CD4-positive, alpha-beta T cell treated with Interleukin-2 at 100 ng/mL for 4 hours (primary cell): ENCODE results near the gene ACTG1.
A peak's percentile ranks its signal among the peaks of the same experiment; 100 is the strongest.
"Not testable (repeated sequence)": the region's sequence is repeated elsewhere in the genome, so short reads cannot be mapped to it uniquely, and the experiment has no call there.

Experiments
- DNase-seq: peaks from one replicate; pipeline ENCODE4 v3.0.0-alpha.2; 2020; ENCODE audit warnings: low spot score

ACTG1 gene

GRCh38 chr17:81532490-81533287 lies 20.1 kb upstream of the ACTG1 start:
- no peak for DNase-seq

GRCh38 chr17:81531998-81532404 lies 19.4 kb upstream of the ACTG1 start:
- not testable (repeated sequence) for DNase-seq

GRCh38 chr17:81531013-81531412 lies 18.4 kb upstream of the ACTG1 start:
- not testable (repeated sequence) for DNase-seq

GRCh38 chr17:81529437-81529803 lies 16.8 kb upstream of the ACTG1 start:
- DNase-seq, result no peak

GRCh38 chr17:81528651-81529436 lies 16.2 kb upstream of the ACTG1 start:
- no peak for DNase-seq

GRCh38 chr17:81528384-81528650 lies 15.7 kb upstream of the ACTG1 start:
- no peak for DNase-seq

GRCh38 chr17:81527591-81528383 lies 15.2 kb upstream of the ACTG1 start, which contains the start of gene FSCN2:
Gene FSCN2, plus strand, starts transcription at chr17:81528377. Its CDS starts 155 bp downstream, at chr17:81528532.
- no peak for DNase-seq

GRCh38 chr17:81526662-81527571 lies 14.3 kb upstream of the ACTG1 start:
- no peak for DNase-seq

- DNase-seq, result no peak
Observed at GRCh38 chr17:81524865-81525159, 12.2 kb upstream of the ACTG1 start.

GRCh38 chr17:81524039-81524864 lies 11.7 kb upstream of the ACTG1 start:
- no peak for DNase-seq

GRCh38 chr17:81523402-81524038 lies 10.9 kb upstream of the ACTG1 start:
- no peak for DNase-seq

- no peak for DNase-seq
Observed at GRCh38 chr17:81522491-81523401, 10.1 kb upstream of the ACTG1 start.

GRCh38 chr17:81520021-81520901 lies 7.7 kb upstream of the ACTG1 start:
- DNase-seq, result no peak

- DNase-seq, result peak; percentile 77
Observed at GRCh38 chr17:81519284-81520020, 6.9 kb upstream of the ACTG1 start.

- no peak for DNase-seq
Observed at GRCh38 chr17:81518785-81519283, 6.2 kb upstream of the ACTG1 start.

GRCh38 chr17:81518113-81518784 lies 5.7 kb upstream of the ACTG1 start:
- DNase-seq, result no peak
